HG02943 (cell line): ENCODE results near the gene FAM241B.

Experiments used
- ATAC-seq: cut with Tn5 transposase; IDR thresholded peaks from one replicate; pipeline ENCODE4 v1.9.1; 2021; ENCODE audit warnings: mild to moderate bottlenecking, low read depth, moderate library complexity; ENCODE audit not compliant: unreplicated experiment

The FAM241B gene

DNA sequence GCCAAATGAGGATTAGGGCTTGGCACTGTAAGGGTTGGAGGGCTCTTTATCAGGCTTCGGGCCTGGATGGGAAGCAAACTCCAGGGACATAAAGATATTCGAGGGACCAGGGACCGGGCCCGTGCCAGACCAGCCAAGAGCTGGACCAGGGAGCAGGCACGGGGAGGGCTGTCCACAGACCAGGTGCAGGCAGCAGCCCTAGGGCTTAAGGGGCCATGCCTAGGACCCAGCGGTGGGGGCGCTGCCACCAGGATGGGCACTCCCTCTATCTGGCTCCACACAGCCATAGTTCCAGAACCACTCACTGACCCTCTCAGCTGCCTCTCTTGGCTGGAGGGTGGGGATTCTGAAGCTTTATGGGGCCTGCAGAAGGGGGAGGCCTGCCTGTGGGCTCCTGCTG, 32.9 kb downstream of the FAM241B start:
- ATAC-seq: no peak

DNA sequence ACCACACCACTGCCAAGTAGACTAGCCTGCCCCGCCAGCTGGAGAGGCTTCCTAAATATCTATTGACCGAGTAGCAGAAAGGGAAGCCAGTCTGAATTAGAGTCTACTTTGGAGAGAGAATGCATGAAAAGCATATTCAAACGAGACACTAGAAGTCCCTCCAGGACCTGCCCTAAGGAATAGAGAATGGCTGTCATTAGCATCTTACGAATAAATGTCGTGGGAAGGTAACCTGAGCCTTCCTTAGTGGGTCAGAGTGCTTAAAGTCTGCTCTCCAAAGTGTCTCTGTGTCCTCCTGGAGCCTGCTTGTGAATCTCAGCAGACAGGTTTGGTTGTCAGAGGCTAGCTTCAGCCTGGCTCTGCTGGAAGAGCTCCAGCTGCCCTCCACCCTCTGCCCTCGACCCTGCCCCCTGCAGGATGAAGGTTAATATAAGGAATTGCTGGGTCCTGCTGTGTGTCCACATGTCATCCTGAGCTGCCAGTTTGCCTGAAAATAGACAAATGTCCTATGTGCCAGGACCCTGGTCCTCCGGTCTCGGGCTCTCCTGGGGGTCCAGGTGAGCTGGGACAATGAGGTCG, 33.4 kb downstream of the FAM241B start:
- no peak for ATAC-seq

DNA sequence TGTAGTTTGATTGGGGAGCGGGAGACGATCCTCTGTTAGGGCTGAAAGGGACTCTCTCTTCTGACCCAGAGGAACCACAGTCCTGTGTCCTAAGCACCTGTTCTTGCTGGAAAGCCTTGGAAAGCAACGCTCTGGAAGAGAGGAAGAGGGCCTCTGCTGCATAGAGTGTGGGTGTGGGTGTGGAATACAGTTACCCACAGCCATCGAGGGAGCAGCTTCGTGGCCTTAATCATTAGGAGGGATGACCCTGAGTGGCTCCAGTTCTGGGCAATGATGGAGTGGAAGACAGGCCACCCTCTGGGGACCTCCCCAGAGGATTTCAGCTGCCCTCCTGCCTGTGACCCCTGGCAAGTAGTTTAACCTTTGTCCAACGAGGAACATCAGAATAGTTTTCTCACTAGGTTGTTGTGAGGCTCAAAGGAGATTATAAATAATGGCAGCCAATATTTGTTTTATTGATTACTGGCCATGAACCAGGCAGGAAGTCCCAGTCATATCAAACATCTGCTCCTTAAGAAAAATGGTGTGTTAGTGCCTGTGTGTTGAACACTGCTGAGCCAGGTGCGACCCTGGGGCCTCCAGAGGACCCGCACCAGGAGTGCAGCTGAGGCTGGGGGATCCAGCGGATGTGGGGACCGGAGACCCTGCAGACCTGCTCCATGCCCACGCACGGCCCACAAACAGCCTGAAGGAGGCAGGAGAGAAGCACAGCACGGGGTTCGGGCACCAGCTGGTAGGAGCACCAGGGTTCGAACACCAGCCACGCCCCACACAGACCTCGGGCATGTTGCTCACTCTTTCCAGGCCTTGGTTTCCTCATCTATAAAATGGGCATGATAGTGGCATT, 35.6 kb downstream of the FAM241B start:
- ATAC-seq: no peak

DNA sequence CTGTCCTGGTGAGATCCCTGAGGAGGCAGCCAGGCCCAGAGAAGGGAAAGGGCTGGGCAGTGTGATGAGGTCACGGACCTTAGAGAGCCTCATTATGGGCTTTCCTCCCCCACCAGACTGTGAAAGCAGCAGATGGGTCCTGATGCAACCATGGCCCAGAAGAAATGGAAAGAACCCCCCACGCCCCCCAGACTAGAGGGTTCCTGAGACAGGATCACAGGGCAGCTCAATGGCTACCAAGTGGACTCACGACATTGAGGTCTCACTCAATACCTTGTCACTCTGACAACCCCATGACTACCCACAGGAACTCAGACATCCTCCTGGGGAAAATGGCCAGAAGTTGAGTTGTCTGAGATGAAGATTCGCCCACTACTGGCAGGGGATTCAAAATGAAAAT, 36.7 kb downstream of the FAM241B start:
- ATAC-seq: no peak

DNA sequence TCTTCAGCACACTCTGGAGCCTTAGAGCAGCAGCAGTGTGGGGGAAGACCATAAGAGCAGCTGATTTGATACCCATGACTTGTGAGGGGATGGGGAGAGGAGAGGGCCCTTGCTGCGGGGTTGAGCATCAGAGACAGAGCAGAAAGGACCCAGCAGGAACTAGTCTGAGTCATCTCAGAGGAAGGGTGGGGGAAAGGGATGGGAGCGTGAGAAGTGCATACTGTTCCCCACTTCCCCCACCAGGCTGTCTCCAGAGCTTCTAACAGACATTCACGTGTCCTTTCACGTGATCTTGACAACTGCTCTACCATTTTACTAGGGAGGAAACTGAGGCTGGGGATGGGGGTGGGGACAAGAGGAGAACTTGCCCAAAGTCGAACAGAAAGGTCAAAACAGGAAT, 38.7 kb downstream of the FAM241B start:
- no peak for ATAC-seq

DNA sequence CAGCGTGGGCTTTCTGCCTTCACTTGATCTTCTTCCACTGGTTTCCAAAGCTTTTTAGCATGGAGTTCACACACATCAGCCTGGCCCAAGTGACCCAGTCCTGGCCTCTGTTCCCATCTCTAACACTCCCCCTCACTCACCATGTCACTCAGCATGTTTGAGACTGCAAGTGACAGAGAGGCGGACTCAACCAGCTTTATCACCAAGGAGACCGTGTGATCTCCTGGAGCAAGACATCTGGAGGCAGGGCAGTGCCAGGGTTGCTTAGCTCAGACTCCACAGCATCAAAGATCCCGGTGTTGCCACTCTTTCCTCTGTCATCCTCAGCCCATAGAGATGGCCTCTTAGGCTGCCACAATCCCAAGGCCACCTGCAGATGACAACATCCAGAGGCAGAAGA, 39.4 kb downstream of the FAM241B start:
- ATAC-seq: no peak

DNA sequence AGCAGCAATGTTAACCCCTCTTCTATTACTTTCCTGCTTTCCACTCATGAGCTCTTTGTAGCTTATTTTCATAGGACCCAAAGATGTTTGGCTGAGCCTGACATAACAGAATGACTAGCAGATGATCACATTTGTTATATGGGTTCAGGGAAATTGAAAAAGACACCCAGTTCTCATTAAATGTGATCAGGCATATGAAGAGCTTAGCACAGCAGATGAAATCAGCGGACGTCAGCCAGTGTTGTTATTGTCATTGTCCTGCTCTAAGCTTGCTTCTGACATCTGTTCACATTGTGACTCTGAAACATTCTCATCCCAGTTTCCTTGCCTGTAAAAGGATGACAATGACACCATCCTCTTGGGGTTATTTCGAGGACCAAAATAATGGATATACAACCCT, 43.5 kb downstream of the FAM241B start:
- ATAC-seq: no peak

DNA sequence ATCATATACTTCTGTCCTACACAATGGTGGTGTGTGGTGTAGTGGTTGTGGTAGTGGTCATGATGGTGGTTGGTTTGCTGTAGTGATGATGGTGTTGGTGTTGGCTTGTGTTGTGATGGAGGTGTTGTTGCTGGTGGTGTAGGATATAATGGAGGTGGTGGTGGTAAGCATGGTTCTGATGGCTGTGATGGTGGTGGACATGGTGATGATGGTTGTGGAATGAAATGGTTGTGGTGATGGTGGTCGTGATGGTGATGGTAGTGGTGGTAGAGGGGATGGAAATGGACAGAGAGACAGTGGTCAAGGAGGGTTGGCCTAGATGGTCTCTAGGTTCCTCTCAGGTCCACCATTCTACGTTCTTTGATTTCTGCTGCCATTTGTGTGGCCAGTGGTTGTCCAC, 44.7 kb downstream of the FAM241B start:
- no peak for ATAC-seq

DNA sequence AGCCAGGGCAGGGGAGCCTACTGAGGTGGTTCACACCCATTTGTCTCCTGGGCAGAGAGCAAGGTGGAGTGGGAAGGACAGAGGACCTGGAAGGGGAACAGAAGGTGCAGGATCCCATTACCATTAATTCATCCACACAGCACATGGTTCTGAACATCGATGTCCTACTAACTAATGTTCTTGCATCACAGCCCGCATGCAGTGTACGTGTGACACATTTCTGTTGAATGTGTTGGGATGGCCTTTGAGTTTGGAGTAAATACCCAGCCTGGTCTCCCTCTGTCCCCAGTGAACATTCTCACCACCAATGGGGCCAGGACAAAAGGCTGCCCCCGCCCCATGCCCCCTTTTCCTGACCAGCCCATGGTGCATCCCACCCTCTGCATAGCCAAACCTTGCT, 46.3 kb downstream of the FAM241B start:
- ATAC-seq: no peak

DNA sequence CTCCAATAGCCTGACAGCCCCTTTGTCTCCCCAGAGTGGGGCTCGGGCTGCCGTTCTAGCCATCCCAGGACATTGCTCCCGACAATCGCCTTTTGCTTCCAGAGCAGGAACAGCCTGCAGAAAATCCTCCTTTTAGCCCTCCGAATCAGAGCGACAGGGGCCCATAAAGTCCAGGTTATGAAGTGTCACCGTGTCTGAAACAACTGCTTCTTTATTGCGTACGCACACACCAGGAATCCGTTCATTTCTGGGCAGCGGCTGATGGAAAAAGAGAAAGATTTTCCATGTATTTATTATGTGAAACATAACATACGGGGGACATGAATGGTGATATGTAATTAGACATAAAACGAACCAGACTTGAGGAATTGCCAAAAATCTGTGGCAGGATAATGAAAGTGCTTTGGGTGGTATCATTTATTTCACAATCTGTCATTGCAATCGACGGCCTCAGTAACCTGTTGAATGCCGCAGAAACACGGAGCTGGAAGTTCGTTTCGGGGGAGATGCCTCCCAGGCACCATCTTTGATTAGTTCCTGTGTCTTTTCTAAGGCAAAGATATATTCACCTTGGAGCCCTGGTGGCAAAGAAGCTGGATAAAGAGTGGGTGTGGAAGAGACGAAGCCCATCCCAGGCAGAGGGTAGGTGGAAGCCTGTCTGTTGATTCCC, 48.1 kb downstream of the FAM241B start:
- ATAC-seq: no peak

DNA sequence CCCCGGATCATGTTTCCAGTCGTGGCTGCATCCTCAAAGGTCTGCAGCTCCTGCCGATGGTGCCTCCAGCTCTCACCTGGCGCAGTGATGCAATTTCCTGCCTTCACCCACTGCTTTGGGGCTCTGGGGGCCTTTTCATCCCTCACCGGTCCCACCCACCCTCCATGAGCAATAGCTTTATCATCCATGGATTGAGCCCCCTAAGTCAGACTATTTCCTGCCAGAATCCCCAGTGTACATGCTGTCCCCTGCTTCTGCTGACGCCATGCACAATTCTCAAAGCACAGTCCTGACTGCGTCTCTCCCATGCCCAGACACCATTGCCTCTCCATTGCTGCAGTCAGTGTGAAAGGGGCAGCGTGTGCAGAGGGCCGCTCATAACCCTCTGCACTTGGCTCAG, 49.7 kb downstream of the FAM241B start:
- ATAC-seq: no peak

DNA sequence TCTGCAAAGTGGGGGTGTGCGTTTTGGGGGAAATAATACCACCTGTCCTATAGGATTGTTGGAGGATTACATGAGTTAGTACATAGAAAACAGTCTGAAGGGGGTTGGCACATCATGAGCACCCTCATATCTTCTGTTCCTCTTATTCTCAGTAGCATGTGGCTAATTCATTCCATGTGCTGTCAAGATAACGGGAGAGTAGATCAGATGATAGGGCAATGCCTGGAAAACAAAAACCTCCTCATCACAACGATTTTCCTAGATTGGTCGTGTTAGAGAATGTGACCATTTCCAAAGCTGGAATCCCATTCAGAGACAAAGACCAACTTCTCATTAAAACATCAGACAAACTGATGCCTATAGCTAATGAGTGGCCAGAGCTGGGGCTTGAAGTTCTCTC, 50.6 kb downstream of the FAM241B start:
- no peak for ATAC-seq

DNA sequence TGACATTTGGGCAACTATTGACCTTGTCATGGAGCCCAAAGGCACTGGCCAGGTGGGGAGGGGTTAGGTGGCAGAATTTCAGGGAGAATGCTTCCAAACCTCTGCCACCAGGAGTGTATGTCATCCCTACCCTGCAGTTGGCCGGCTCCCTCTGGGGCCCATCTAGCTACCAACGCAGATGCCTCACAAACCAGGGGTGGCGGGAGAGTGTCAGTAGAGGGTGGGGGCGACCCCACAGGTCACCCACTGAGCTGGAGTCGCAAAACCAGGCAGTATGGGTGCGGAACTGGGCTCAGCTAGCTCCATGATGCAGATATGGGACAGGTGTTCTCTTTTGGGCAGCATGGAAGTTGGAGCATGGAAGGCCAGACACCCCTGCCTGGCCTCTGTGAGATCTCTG, 51.4 kb downstream of the FAM241B start:
- ATAC-seq: no peak

DNA sequence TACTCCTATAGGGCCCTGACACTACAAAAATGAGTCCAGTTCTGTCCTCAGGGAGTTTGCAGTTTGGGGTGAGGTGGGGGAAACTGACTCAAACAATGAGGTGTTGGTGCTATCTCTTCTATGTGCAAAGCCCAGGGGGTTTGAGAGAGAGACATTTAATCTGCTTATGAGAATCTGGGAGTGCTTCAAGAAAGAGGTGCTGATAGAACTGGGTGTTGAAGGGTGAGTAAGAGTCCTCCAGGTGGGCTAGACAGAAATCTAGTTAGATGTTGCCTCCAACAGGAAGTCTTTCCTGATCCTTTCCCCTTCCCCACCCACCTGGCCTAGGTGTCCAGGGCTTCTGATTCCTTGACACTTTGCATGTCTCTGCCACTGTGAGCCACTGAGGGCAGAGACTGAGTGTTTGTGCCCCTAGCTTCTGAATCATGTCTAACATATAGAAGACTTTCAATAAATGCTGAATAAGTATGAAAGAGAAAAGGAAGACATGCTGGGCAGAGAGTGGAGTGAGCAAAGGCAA, 53.0 kb downstream of the FAM241B start:
- ATAC-seq: no peak
